ENCODE results near the gene AAGAB. TPM values are rescaled to one million over a fixed set of nuclear protein-coding genes. Genes with fewer than 3 reads are reported as not detected.

Gene AAGAB
- total RNA-seq, 4 donors from 2014 or later: 23.6 to 34.4 (median 25.4) TPM

DNA sequence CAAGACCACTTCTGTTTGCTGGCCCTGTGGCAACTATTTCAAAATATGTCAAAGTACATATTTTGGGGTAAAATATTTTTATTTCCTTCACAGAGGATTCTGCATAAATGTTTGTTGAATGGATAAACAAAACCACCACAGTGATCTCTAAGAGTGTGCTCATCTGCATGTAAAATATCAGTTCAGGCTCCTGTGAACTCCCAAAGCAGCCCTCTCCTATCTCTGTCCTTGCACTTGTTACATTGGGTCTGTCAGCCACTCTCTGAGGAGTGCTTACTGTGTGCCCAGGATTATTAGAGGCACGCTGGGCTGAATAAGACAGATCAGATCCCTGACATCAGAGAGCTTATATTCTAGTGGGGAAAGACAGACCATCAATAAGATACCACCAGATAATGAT lies 27.3 kb upstream of the AAGAB start:
- DNase-seq (ENCODE audit: low spot score): no peak
- no peak for ATAC-seq (ENCODE audit: low FRiP score)
- TF ChIP-seq, protein P1, sequence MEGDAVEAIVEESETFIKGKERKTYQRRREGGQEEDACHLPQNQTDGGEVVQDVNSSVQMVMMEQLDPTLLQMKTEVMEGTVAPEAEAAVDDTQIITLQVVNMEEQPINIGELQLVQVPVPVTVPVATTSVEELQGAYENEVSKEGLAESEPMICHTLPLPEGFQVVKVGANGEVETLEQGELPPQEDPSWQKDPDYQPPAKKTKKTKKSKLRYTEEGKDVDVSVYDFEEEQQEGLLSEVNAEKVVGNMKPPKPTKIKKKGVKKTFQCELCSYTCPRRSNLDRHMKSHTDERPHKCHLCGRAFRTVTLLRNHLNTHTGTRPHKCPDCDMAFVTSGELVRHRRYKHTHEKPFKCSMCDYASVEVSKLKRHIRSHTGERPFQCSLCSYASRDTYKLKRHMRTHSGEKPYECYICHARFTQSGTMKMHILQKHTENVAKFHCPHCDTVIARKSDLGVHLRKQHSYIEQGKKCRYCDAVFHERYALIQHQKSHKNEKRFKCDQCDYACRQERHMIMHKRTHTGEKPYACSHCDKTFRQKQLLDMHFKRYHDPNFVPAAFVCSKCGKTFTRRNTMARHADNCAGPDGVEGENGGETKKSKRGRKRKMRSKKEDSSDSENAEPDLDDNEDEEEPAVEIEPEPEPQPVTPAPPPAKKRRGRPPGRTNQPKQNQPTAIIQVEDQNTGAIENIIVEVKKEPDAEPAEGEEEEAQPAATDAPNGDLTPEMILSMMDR (IDR thresholded peaks at IDR 0.05): no peak

DNA sequence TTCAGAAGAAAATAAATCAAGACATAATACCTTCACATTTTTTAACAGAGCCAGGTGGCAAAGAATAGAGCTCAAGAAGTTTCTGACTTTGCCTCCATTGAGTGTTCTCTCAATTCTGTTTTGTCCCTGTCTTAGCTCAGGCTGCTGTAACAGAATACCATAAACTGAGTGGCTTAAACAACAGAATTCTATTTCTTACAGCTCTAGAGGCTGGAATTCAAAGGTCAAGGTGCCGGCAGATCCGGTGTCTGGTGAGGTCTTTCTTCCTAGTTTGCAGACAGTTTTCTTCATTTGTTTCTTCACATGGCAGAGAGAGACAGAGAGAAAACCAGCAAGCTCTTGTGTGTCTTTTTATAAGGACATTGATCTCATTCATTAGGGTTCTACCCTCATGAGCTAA lies 25.8 kb upstream of the AAGAB start:
- no peak for ATAC-seq (ENCODE audit: low FRiP score)
- DNase-seq (ENCODE audit: low spot score): no peak
- TF ChIP-seq, protein P1 (IDR thresholded peaks at IDR 0.05): no peak

DNA sequence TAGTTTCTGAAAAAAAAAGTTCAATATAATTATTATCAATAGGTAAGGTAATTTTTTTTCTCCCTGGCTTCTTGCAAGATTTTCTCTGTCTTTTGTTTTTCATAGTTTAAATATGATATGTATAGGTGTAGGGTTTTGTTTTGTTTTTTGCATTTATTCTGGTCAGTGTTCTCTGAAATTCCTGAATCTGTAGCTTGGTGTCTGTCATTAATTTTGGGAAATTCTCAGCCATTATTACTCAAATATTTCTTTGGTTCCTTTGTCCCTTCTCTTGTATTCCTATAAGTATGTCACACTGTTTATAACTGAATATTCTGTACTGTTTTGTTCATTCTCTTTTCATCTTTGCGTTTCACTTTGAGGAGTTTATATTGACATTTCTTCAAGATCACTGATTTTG lies 22.2 kb upstream of the AAGAB start:
- TF ChIP-seq, protein P1 (IDR thresholded peaks at IDR 0.05): no peak
- no peak for DNase-seq (ENCODE audit: low spot score)
- no peak for ATAC-seq (ENCODE audit: low FRiP score)

DNA sequence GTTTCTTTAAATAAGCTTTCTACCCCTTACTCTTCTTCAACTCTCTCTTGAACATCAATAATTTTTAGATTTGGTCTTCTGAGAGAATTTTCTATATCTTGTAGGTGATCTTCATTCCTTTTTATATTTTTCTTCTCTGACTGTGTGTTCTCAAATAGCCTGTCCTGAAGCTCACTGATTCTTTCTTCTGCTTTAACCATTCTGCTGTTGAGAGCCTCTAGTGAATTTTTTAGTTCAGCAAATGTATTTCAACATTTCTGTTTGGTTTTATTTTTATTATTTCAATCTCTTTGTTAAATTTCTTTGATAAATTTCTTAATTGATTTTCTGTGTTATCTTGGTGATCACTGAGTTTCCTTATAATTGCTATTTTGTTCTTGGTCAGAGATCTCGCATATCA lies 19.8 kb upstream of the AAGAB start:
- TF ChIP-seq, protein P1 (IDR thresholded peaks at IDR 0.05): no peak
- DNase-seq (ENCODE audit: low spot score) (no peak), ATAC-seq (ENCODE audit: low FRiP score) (no peak)

DNA sequence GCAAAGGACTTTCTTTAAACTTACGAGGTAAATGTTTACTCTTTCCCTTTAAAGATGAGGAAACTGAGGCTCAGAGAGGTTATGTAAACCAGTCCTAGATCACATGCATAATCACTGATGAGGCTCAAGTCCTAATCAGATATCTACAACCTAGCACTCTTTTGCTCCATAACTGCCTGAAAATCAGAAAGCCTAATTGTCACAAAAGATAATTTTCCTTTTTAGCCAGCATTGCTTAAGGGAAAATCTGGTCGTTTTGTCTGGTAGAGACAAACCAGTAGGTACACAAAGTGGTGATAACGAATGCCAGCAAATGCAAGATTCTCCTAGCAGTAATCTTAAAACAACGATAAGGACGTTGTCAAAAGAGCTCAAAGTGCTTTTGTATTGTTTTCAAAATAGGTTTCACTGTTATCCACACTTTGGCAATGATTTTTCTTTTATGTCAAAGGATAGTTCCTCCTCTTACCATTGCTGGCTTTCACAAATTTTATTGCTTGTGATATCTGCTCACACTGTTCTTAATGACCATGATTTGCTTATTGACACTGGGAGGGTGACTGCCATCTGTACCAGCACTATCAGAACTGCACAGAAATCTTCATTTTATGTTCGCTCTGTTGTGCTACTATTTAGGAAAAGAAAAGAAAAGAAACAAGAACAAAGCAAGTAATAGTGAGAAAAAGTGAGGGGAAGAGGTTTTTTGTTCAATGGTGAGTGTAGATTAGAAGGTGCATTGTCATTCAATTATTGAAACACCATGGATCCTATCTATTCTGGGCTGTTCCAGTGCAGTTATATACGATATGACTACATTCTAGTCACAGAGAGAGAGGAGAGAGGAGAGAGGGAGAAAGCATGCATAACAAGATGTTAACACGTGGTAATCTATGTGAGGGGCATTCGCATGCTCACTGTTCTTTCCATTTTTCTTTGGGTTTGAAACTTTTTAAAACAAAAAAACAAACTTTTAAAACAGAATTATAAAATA lies 13.8 kb upstream of the AAGAB start:
- DNase-seq (ENCODE audit: low spot score) (no peak), ATAC-seq (ENCODE audit: low FRiP score) (no peak)
- TF ChIP-seq, protein P1 (IDR thresholded peaks at IDR 0.05): no peak

DNA sequence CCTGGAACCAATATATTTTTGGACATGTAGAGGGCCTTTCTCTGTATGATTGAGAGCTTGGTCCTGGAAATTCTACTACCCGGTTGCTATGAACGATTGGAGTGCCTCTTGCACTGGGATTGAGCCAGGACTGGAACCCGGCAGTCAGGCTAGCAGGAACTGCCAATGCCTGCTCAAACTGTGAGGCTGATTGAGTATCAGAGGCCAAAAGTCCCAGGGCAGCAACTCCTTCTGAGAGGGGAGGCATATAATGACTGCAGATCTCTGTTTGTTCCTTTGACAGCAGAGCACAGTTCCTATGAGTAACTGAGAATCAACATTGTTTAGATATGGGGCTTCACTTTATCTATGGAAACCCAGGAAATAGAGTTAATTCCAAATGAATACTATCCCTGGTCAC lies 13.0 kb upstream of the AAGAB start:
- TF ChIP-seq, protein P1 (IDR thresholded peaks at IDR 0.05): no peak
- ATAC-seq (ENCODE audit: low FRiP score) (no peak), DNase-seq (ENCODE audit: low spot score) (no peak)

DNA sequence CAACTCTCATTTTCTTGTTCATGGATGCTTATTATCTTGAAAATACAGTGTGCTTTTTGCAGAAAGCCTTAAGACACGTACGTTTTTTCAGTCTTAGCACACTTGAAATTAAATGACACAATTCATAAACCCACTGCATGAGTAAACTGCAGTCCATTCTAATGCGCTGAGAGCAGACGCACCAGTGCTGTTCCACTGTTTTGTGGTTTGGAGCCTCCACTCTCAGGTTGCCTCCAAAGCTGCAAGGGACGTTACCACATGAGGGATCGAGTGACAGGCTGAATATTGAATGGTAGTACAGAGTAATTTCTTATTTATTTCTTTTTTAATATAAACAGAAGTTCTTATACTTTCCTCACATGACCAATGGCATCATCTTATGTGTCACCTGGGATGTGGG lies 12.4 kb upstream of the AAGAB start:
- DNase-seq (ENCODE audit: low spot score) (no peak), ATAC-seq (ENCODE audit: low FRiP score) (no peak)
- TF ChIP-seq, protein P1 (IDR thresholded peaks at IDR 0.05): no peak

Data from omental fat pad (tissue), 4 donors.